Fibroblast of skin of right biceps (primary cell): Measurements from ENCODE around the gene GOLGA6B.
"Not testable (repeated sequence)": the region's sequence is repeated elsewhere in the genome, so short reads cannot be mapped to it uniquely, and the experiment has no call there.

Experiments
- DNase-seq: peaks from one replicate; pipeline ENCODE4 v3.0.0-alpha.2; 2013

The GOLGA6B gene

DNA sequence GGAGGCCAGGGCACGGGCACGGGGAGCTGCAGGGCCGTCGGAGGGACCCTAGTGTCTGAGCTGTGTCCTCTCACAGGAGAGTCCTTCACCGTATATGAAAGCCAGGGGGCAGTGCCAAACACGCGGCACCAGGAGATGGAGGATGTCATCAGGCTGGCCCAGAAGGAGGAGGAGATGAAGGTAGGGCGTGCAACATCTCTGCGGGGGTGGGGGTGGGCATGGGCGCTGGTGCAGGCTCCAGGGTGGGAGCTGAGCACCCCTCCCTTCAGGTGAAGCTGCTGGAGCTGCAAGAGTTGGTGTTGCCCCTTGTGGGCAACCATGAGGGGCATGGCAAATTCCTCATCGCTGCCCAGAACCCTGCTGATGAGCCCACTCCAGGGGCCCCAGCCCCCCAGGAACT lies 11.2 kb downstream of the GOLGA6B start:
- DNase-seq, result not testable (repeated sequence)

DNA sequence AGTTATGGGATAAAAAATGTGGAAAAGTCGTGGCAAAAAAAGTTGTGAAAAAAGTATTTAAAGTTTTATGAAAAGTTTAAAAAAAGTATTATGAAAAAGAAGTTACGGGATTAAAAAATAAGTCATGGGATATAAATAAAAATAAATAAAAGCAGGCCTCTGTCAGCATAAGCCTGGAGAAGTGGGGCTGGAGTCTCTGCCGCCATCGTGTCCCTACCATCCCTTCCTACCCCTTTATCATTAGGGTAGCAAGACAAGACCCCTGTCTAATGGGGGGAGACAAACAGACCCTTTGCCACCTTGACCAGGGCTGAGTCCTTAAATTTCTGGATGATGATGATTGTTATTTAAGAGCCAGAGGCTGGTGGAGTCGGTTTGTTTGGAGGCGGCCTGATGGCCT lies 15.3 kb downstream of the GOLGA6B start:
- not testable (repeated sequence) for DNase-seq

GRCh38 chr15:72670656-72671352 lies 16.3 kb downstream of the GOLGA6B start:
- DNase-seq, result peak; percentile 43

GRCh38 chr15:72671525-72671924 lies 17.0 kb downstream of the GOLGA6B start:
- no peak for DNase-seq

GRCh38 chr15:72676838-72677237 lies 22.3 kb downstream of the GOLGA6B start:
- no peak for DNase-seq

DNA sequence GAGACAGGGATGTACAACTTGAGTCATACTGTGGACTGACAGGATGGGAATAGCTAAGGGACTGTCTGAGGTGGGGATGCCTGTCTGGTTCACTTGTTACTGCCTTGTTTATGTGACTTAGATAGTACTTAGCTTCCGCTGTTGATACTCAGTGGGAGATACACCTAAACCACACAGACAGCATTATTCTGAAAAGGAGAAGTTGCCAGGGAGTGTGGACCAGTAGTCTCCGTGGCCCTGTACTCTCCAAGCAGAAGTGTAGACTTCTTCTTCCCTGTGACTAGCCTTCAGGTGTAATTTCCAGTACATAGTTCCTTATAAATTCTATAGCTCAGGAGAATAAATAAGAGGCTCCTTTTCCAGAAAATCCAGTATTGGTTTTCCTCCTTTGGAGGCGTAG lies 26.4 kb downstream of the GOLGA6B start:
- DNase-seq, result no peak

DNA sequence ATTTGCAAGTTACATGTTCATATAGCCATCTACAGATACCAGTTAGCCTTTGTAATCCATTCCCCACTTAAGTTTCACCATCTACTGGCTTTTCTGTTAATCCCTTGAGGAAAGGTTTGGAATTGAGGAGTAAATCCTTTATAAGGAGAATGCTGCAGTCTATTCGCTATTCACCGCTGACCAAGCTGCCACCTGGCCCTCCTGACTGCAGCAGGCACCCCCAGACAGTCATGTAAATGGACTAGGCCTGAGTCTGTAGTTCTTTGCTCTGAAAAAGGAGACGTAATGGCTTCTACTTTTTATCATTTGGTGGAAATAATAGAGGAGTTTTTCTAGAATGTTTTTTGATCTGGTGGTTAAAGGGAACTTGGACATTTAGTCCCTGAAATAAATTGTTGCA lies 28.3 kb downstream of the GOLGA6B start:
- no peak for DNase-seq

GRCh38 chr15:72685301-72685924 lies 30.9 kb downstream of the GOLGA6B start:
- no peak for DNase-seq

DNA sequence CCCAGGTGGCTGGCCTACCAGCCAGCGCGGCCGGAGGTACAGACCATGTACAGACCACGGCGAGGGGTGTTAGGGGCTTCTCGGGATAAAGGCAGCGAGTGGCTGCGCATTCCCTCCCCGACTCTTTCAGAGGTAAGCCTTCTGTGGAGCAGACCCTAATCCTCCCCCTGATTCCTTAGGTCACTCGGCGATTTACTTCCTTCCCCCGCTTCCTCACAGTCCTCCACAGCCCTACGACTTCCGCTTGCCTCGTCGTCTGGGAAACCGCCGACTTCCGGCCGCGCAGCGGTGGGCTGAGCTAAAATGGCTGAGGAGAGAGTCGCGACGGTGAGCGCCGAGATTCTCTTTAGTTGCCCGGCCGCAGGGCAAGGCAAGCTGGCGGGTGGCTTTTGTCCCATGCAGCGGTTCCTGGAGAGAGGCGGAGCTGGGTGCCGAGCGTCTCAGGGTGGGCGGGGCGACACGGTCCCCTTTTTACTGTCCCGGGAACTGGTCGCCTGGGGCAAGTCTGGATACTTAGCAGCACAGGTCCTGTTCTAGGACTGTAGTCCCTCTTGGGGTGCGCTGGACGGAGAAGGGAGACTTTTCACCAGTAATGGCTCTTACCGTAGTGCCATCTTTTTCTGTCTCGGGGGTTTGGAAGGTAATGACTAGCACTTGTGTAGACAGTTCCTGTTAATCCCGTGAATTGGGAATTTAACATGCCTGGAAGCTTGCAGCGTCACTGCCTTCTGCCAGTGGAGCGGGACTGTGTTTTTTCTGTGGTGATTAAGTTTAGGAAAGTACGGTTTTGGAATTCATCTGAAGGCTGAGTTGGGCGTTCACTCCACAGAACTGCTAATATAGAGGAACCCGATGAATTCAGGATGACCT lies 31.7 kb downstream of the GOLGA6B start, which contains the start of the genes BBS4 and HIGD2B:
Gene BBS4, plus strand, starts transcription at position 283 of the 870 bp plus-strand sequence. Its CDS starts 21 bp downstream, at position 304.
Gene HIGD2B, minus strand, starts transcription at position 258 of the 870 bp plus-strand sequence. CDS start 9,808 bp downstream, outside the sequence.
- DNase-seq, result peak; percentile 89

GRCh38 chr15:72688697-72689096 lies 34.2 kb downstream of the GOLGA6B start:
- DNase-seq, result no peak

GRCh38 chr15:72690938-72691337 lies 36.4 kb downstream of the GOLGA6B start:
- DNase-seq, result no peak

- DNase-seq, result no peak
These were observed 44.4 kb downstream of the GOLGA6B start for GRCh38 chr15:72698938-72699337.

DNA sequence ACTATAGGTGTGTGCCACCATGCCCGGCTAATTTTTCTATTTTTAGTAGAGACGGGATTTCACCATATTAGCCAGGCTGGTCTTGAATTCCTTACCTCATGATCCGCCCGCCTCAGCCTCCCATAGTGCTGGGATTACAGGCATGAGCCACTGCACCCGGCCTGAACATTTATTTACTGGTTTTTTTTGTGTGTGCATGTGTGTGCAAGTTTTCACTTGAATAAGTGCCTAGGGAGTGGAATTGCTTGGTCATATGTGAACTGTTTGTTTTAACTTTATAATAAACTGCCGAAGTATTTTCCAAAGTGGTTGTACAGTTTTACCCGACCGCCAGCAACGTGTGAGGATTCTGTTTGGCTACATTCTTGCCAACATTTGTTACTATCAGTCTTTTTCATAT lies 45.6 kb downstream of the GOLGA6B start:
- DNase-seq, result no peak

DNA sequence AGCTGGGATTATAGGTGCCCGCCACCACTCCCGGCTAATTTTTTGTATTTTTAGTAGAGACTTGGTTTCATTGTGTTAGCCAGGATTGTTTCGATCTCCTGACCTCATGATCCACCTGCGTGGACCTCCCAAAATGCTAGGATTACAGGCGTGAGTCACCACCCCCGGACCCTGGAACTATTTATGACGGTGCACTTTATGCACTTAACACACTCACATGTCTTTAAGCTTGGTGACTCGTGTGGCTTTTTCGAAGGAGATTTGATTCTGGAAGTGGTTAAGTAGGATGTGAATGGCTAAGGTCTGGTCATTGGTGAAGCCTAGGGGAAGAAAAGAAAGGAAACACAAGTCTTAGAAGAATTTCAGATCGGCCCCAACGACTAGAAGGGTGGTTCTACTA lies 51.8 kb downstream of the GOLGA6B start:
- DNase-seq, result peak; percentile 66

DNA sequence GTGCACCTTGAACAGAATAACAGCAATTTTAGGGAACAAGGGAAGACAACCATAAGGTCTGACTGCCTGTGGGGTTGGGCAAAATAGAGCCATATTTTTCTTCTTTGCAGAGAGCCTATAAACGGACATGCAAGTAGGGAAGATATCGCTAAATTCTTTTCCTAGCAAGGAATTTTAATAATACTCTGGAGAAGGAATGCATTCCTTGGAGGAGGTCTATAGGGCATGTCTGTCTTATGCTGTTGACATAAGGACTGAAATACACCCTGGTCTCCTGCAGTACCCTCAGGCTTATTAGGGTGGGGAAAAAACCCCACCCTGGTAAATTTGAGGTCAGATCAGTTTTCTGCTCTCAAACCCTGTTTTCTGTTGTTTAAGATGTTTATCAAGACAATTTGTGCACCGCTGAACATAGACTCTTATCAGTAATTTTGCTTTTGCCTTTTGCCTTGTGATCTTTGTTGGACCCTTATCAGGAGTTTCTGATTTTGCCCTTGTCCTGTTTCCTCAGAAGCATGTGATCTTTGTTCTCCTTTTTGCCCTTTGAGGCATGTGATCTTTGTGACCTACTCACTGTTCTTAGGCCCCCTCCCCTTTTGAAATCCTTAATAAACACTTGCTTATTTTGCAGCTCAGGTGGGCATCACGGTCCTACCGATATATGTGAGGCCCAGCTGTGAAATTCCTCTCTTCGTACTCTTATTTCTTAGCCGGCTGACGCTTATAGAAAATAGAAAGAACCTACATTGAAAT lies 54.2 kb downstream of the GOLGA6B start:
- peak; percentile 15 for DNase-seq
